HepG2 (cell line): Measurements from ENCODE around the gene NDST1. TPM values are rescaled to one million over a fixed set of nuclear protein-coding genes. Genes with fewer than 3 reads are reported as not detected.
A peak's percentile ranks its signal among the peaks of the same experiment; 100 is the strongest.

Experiments used
- ATAC-seq: fragments of 200-7000 bp; cut with Tn5 transposase; 3 replicates; pipeline ENCODE4 v1.9.1; 2020; ENCODE audit warnings: mild to moderate bottlenecking, moderate library complexity
- BruUV-seq: library from RNA; stranded (reverse); fragments of 400-500 nt; replicated peaks from 2 replicates; lab custom pipeline; 2021; lab: Mats Ljungman, UMichigan
- CTCF ChIA-PET: fragments of 300-600 bp; formaldehyde crosslinking; extraction: SDS; loops from one replicate; lab custom pipeline; 2021; ENCODE audit warnings: low total read pairs, inconsistent platforms, low intra/inter-chr PET ratio; lab: Yijun Ruan, JAX
- POLR2A ChIA-PET: fragments of 350-600 bp; sonication (Branson Sonifier 250); formaldehyde crosslinking; loops from one replicate; lab custom pipeline; 2020; ENCODE audit warnings: antibody characterized with exemption, inconsistent platforms; lab: Yijun Ruan, JAX
- DNase-seq: peaks from one replicate; pipeline ENCODE4 v3.0.0-alpha.2; 2015; ENCODE audit warnings: low spot score
- FAIRE-seq: peaks from 3 replicates; lab custom pipeline; 2011; peaks lifted over from hg19 to GRCh38; lab: Jason Lieb, UNC
- H2AFZ ChIP-seq: one replicate; pipeline ENCODE4 v1.6.1; 2011; ENCODE audit warnings: low read length, inconsistent platforms
- H3K27ac ChIP-seq: fragments of 300-600 bp; 3 replicates; pipeline ENCODE4 v1.8.0; 2011; ENCODE audit warnings: mixed run types, mild to moderate bottlenecking, mixed read lengths, low read length, inconsistent platforms; ENCODE audit not compliant: insufficient read depth; ENCODE audit errors: extremely low read length
- H3K27me3 ChIP-seq, 2 experiments: fragments of 200-600 bp in 1 of 2; 2 replicates in 1 of 2; 3 replicates in 1 of 2; pipeline versions ENCODE4 v1.6.0 to v1.8.0; 2011; ENCODE audit warnings: low read length in 2 of 2, mild to moderate bottlenecking in 2 of 2, moderate library complexity in 2 of 2, inconsistent platforms in 1 of 2; ENCODE audit not compliant: insufficient read depth in 2 of 2, control insufficient read depth in 1 of 2
- H3K36me3 ChIP-seq, 2 experiments: fragments of 200-600 bp in 1 of 2; replicated peaks in 1 of 2; 2 replicates in 1 of 2; 3 replicates in 1 of 2; pipeline versions ENCODE4 v1.5.1 to v1.8.0; 2011; ENCODE audit warnings: low read length in 2 of 2, inconsistent platforms in 1 of 2; ENCODE audit not compliant: insufficient read depth in 2 of 2, control insufficient read depth in 1 of 2
- H3K4me1 ChIP-seq: 2 replicates; pipeline ENCODE4 v1.5.1; 2012; ENCODE audit warnings: low read length, inconsistent platforms; ENCODE audit not compliant: insufficient read depth
- H3K4me2 ChIP-seq: 2 replicates; pipeline ENCODE4 v1.6.0; 2011; ENCODE audit warnings: low read depth, low read length, inconsistent platforms
- H3K4me3 ChIP-seq, 3 experiments: fragments of 200-600 bp in 1 of 3; sonication (generic), shearing (Covaris generic) in 1 of 3; replicated peaks in 1 of 3; 2 replicates each; pipeline ENCODE4 v1.5.1; 2011 to 2016; ENCODE audit warnings: low read length in 3 of 3, inconsistent platforms in 2 of 3, low read depth in 2 of 3, mild to moderate bottlenecking in 2 of 3, control low read depth in 1 of 3, mixed read lengths in 1 of 3; ENCODE audit not compliant: insufficient read depth in 1 of 3
- H3K79me2 ChIP-seq: one replicate; pipeline ENCODE4 v1.6.1; 2011; ENCODE audit warnings: low read length, inconsistent platforms; ENCODE audit not compliant: insufficient read depth
- H3K9ac ChIP-seq: 2 replicates; pipeline ENCODE4 v1.6.0; 2011; ENCODE audit warnings: mild to moderate bottlenecking, low read depth, low read length, inconsistent platforms; ENCODE audit not compliant: insufficient read depth
- H3K9me3 ChIP-seq: 2 replicates; pipeline ENCODE4 v1.5.1; 2012; ENCODE audit warnings: mild to moderate bottlenecking, low read length
- H4K20me1 ChIP-seq: 2 replicates; pipeline ENCODE4 v1.6.0; 2011; ENCODE audit warnings: inconsistent platforms, mild to moderate bottlenecking, low read length, moderate library complexity; ENCODE audit not compliant: insufficient read depth
- ARNT2 ChIP-seq: sonication (generic); formaldehyde crosslinking; IDR thresholded peaks from 2 replicates; pipeline ENCODE4 v1.8.0; 2022; ENCODE audit warnings: mild to moderate bottlenecking, low read depth, missing genetic modification reagents, moderate library complexity
- HNF4G ChIP-seq, 2 experiments: sonication (generic) in 1 of 2; formaldehyde crosslinking in 1 of 2; IDR thresholded peaks; 2 replicates each; pipeline versions ENCODE4 v1.4.0 to v1.6.1; 2011 to 2020; ENCODE audit warnings: borderline replicate concordance in 2 of 2, low read depth in 2 of 2, mild to moderate bottlenecking in 2 of 2, low read length in 1 of 2, missing genetic modification reagents in 1 of 2, moderate library complexity in 1 of 2
- MNT ChIP-seq: fragments of 450-650 bp; IDR thresholded peaks from 2 replicates; pipeline ENCODE4 v1.6.1; 2016
- NFE2L1 ChIP-seq: sonication (generic); formaldehyde crosslinking; IDR thresholded peaks from 2 replicates; pipeline ENCODE4 v1.4.0; 2020; ENCODE audit warnings: missing genetic modification reagents, mild to moderate bottlenecking, borderline replicate concordance
- NR2C2 ChIP-seq: sonication (generic); formaldehyde crosslinking; IDR thresholded peaks from 2 replicates; pipeline ENCODE4 v1.4.0; 2020; ENCODE audit warnings: missing genetic modification reagents, mild to moderate bottlenecking, moderate library complexity, borderline replicate concordance
- RXRA ChIP-seq: sonication (generic); formaldehyde crosslinking; IDR thresholded peaks from 2 replicates; pipeline ENCODE4 v1.5.1; 2020; ENCODE audit warnings: missing genetic modification reagents
- SETDB1 ChIP-seq: sonication (generic); formaldehyde crosslinking; IDR thresholded peaks from 2 replicates; pipeline ENCODE4 v1.5.1; 2020; ENCODE audit warnings: missing genetic modification reagents, mild to moderate bottlenecking, borderline replicate concordance
- TARDBP ChIP-seq: sonication (generic); formaldehyde crosslinking; IDR thresholded peaks from 2 replicates; pipeline ENCODE4 v1.8.0; 2022; ENCODE audit warnings: mild to moderate bottlenecking, missing genetic modification reagents
- ZBTB26 ChIP-seq: IDR thresholded peaks from 2 replicates; pipeline ENCODE4 v1.6.1; 2016; ENCODE audit warnings: missing compliant biosample characterization, missing genetic modification reagents, borderline replicate concordance
- ZNF20 ChIP-seq: sonication (generic); formaldehyde crosslinking; IDR thresholded peaks from 2 replicates; pipeline ENCODE4 v1.4.0; 2020; ENCODE audit warnings: mild to moderate bottlenecking, moderate library complexity, missing genetic modification reagents
- ZNF24 ChIP-seq: fragments of 450-650 bp; IDR thresholded peaks from 2 replicates; pipeline ENCODE4 v1.6.1; 2017; ENCODE audit warnings: antibody characterized with exemption, mild to moderate bottlenecking
- ZNF687 ChIP-seq: sonication (generic); formaldehyde crosslinking; IDR thresholded peaks from 2 replicates; pipeline ENCODE4 v1.5.1; 2020; ENCODE audit warnings: mild to moderate bottlenecking, missing genetic modification reagents, moderate library complexity
- WGBS: methylation state at CpG from one replicate; pipeline ENCODE4 v1.1.6; 2017; ENCODE audit warnings: low lambda C conversion rate; 5-methylcytosine and 5-hydroxymethylcytosine counted together
- in situ Hi-C: cut with HindIII; loops from 2 replicates; pipeline ENCODE4 v1.10.0; 2017; ENCODE audit warnings: low pct_unique_long_range_greater_than_20kb; ENCODE audit not compliant: extremely low pct_ligation_motif_present
- intact Hi-C: fragments of 100-400 bp; cut with micrococcal nuclease; formaldehyde crosslinking; loops from one replicate; pipeline ENCODE4 v1.10.0; 2022; ENCODE audit not compliant: unreplicated experiment
- polyA plus RNA-seq, 8 experiments: library from polyadenylated mRNA; depleted of rRNA in 3 of 8; stranded (reverse) in 7 of 8; unstranded in 1 of 8; fragments of >200 nt; fragmentation: Illumina TruSeq in 4 of 8; extraction: Trizol in 4 of 8; gene quantifications; 2 replicates each; pipeline versions ENCODE4 v1.2.1 to v1.2.3, GENCODE V29; 2011 to 2016; ENCODE audit warnings: low read depth in 4 of 8, missing spikeins in 1 of 8, mixed read lengths in 1 of 8; ENCODE audit not compliant: insufficient read depth in 1 of 8
- total RNA-seq, 5 experiments: library from RNA; depleted of rRNA; stranded (reverse); fragments of >200 nt; fragmentation: Illumina TruSeq; extraction: Trizol; gene quantifications; 2 replicates each; pipeline ENCODE4 v1.2.3, GENCODE V29; 2016; ENCODE audit warnings: low read depth in 1 of 5

NDST1 gene
- total and polyA plus RNA-seq, 2 of the 13 experiments (the other 11 are each of a cell fraction or from before 2014, with no cell fraction given), result 23.8 to 26.2 TPM

GRCh38 chr5:150481972-150482406 is 25.9 kb upstream of the NDST1 start:
- Histone ChIP-seq H3K79me2 (peaks cover 8% of the 10 kb centered on the region), H2AFZ (no peak overlapping the region), H3K36me3 (no peaks in the 10 kb centered on the region), H3K4me1 (peaks cover 66% of the 10 kb centered on the region)
- DNase-seq, result no peak
- TF ChIP-seq ZNF24, result no peak
- no peak for TF ChIP-seq NFE2L1
- no peak for TF ChIP-seq NR2C2 (CRISPR knock-in tag)
- no peak for TF ChIP-seq ZBTB26 (CRISPR knock-in tag)
- TF ChIP-seq RXRA, result no peak
- TF ChIP-seq MNT, result peak; percentile 60; the same call in 1 of the 2 replicates
- TF ChIP-seq ARNT2 (CRISPR knock-in tag), result no peak
- no peak for TF ChIP-seq SETDB1
- TF ChIP-seq ZNF20, result no peak
- no peak for TF ChIP-seq TARDBP (CRISPR knock-in tag)
- peak; percentile 30; the same call in 1 of the 2 replicates for TF ChIP-seq ZNF687 (CRISPR knock-in tag)
- no peak for TF ChIP-seq HNF4G (IDR thresholded peaks at IDR 0.05; ENCODE audit: borderline replicate concordance, low read depth, low read length)
- TF ChIP-seq HNF4G (CRISPR knock-in tag; IDR thresholded peaks at IDR 0.05; ENCODE audit: borderline replicate concordance, low read depth), result no peak
- TF ChIP-seq, all 625 proteins: peak for 2
- H3K9me3 ChIP-seq, result no peaks in the 10 kb centered on the region
- H3K4me3 ChIP-seq, result no peak overlapping the region
- H4K20me1 ChIP-seq, result no peaks in the 10 kb centered on the region
- ChIA-PET CTCF (no interaction called here), POLR2A (interaction anchor here (0.8 to 2.2 kb wide), 3 partner anchors 32 to 60 kb away, joined by 3 to 10 read pairs (median 5); no protein-coding TSS in a partner anchor)
- intact Hi-C loops (no loop called here), in situ Hi-C loops (no loop called here)
- peaks cover 2 to 8% of the 10 kb centered on the region in 2 experiments; a peak in 2 of 5 replicates for H3K27me3 ChIP-seq
- no peak overlapping the region for H3K9ac ChIP-seq
- WGBS, result 3% methylated on average over 6 of the region's 6 CpGs
- ATAC-seq (no peak), FAIRE-seq (no peak)
- BruUV-seq, result no TSS peak
- no peak overlapping the region for H3K27ac ChIP-seq
- H3K4me2 ChIP-seq, result peak overlapping the region; percentile 47; the same call in 1 of the 2 replicates
